ENCODE data around the gene TAF6. TPM values are rescaled to one million over a fixed set of nuclear protein-coding genes. Genes with fewer than 3 reads are reported as not detected.

TAF6 gene
- polyA plus RNA-seq = 10 to 100 TPM; 12.2 to 33.5 (median 25.6) TPM
- long read RNA-seq, donor 1, transcript TAF6-211 (15 exons, 2,464 nt) = major isoform, 7 of 12 reads
- long read RNA-seq, donor 1, partial matches to known transcripts = 5 of 12 reads
- long read RNA-seq, donor 1, other reads (novel, unspliced or antisense) = 0 of 12 reads
- long read RNA-seq, donor 2, partial matches to known transcripts = 0 of 2 reads
- long read RNA-seq, donor 2, other reads (novel, unspliced or antisense) = 0 of 2 reads
- long read RNA-seq, donor 3, partial matches to known transcripts = 0 of 3 reads
- long read RNA-seq, donor 3, other reads (novel, unspliced or antisense) = 0 of 3 reads
- long read RNA-seq, donor 4 = 0 reads
- long read RNA-seq, donor 5, partial matches to known transcripts = 0 of 4 reads
- long read RNA-seq, donor 5, other reads (novel, unspliced or antisense) = 0 of 4 reads
- long read RNA-seq, donor 6, partial matches to known transcripts = 0 of 2 reads
- long read RNA-seq, donor 6, other reads (novel, unspliced or antisense) = 0 of 2 reads
- long read RNA-seq, donor 7, transcript TAF6-211 (15 exons, 2,464 nt) = major isoform, 11 of 13 reads
- long read RNA-seq, donor 7, partial matches to known transcripts = 0 of 13 reads
- long read RNA-seq, donor 7, other reads (novel, unspliced or antisense) = 0 of 13 reads
- long read RNA-seq, donor 8 = 0 reads
- long read RNA-seq, donor 9 = 0 reads
- long read RNA-seq, donor 10, partial matches to known transcripts = 0 of 5 reads
- long read RNA-seq, donor 10, other reads (novel, unspliced or antisense) = 0 of 5 reads

DNA sequence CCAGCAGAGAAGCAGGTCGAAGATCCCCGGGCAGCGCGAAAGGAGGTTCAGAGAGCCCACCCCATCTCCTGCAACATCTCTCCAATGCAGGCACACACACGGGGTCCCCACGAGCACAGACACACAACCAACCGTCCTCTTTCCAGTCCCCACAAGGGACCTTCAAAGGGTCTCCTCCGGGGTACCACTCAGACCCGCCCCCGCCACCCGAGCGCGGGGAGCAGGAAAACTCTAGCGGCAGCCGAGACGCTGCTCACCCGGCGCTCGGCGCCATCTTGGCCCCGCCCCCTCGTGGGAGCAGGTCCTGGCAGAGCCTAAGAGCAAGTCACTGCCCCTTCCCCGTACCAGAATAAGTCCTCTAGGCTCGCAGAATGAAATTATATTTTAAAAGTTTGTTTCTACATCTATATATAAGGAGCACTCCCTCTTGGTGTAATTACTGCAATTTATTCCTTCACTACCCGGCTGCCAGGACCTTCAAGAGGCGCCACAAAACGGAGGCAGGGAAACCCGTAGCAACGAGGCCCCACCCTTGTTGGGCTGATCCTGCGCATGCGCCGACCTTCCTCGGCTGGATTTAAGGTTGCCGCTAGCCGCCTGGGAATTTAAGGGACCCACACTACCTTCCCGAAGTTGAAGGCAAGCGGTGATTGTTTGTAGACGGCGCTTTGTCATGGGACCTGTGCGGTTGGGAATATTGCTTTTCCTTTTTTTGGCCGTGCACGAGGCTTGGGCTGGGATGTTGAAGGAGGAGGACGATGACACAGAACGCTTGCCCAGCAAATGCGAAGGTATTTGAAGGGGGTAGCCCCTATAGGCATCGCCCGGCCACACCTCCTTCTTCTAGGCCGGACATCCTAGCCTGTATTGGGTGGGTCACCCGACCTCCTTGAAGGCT, at the start of gene TAF6, which contains the start of gene CNPY4:
Gene TAF6 (minus strand): TSS at position 287 of the 898 bp plus-strand sequence. CDS start 5,149 bp downstream, outside the sequence.
Gene CNPY4 (plus strand): TSS at position 563 of the 898 bp plus-strand sequence. CDS start 111 bp downstream, at position 674.
- FAIRE-seq (no peak), DNase-seq (peak; percentile 95 to 96)
- WGBS, 3 donors = 0% methylated on average over 49 of the region's 49 CpGs
- peaks cover 0 to 15% (median 0%) of the 10 kb centered on the region in 3 donors for H3K36me3 ChIP-seq (ENCODE audit: control insufficient read depth in 3 of 3, insufficient read depth in 2 of 3, low read depth in 1 of 3, low read length in 3 of 3)
- H3K27ac ChIP-seq (ENCODE audit: low read depth in 1 of 3, low read length in 2 of 3) = peak within 1 kb of the TSS; percentile 59 to 91 (median 65)
- H3K4me3 ChIP-seq (ENCODE audit: low read depth in 1 of 3, low read length in 3 of 3) = peak within 1 kb of the TSS; percentile 55 to 68 (median 63)
- H3K9me3 ChIP-seq (ENCODE audit: control insufficient read depth in 2 of 2, insufficient read depth in 1 of 2, low read depth in 1 of 2, low read length in 1 of 2) = no peaks in the 10 kb centered on the region
- H3K27me3 ChIP-seq (ENCODE audit: control insufficient read depth in 3 of 3, insufficient read depth in 3 of 3, low read length in 3 of 3) = no peaks in the 10 kb centered on the region
- peaks cover 2 to 19% (median 6%) of the 10 kb centered on the region in 3 donors for H3K4me1 ChIP-seq (ENCODE audit: control insufficient read depth in 3 of 3, insufficient read depth in 2 of 3, low read depth in 1 of 3, low read length in 2 of 3)

- WGBS, 3 donors = 0 to 5% (median 1%) methylated on average over 11 of the region's 11 CpGs
- peak overlapping the region in 2 of 3 donors; percentile 32 to 53 for H3K27ac ChIP-seq (ENCODE audit: low read depth in 1 of 3, low read length in 2 of 3)
- FAIRE-seq (no peak), DNase-seq (peak; percentile 46 to 56)
- H3K36me3 ChIP-seq (ENCODE audit: control insufficient read depth in 3 of 3, insufficient read depth in 2 of 3, low read depth in 1 of 3, low read length in 3 of 3) = no peaks in the 10 kb centered on the region
- H3K9me3 ChIP-seq (ENCODE audit: control insufficient read depth in 2 of 2, insufficient read depth in 1 of 2, low read depth in 1 of 2, low read length in 1 of 2) = no peaks in the 10 kb centered on the region
- H3K27me3 ChIP-seq (ENCODE audit: control insufficient read depth in 3 of 3, insufficient read depth in 3 of 3, low read length in 3 of 3) = peaks cover 0 to 39% (median 0%) of the 10 kb centered on the region in 3 donors
- peaks cover 3 to 30% (median 4%) of the 10 kb centered on the region in 3 donors for H3K4me1 ChIP-seq (ENCODE audit: control insufficient read depth in 3 of 3, insufficient read depth in 2 of 3, low read depth in 1 of 3, low read length in 2 of 3)
- H3K4me3 ChIP-seq (ENCODE audit: low read depth in 1 of 3, low read length in 3 of 3) = peak overlapping the region in 1 of 3 donors; percentile 39
These were observed 48.8 kb upstream of the TAF6 start for GRCh38 chr7:100167912-100168323.

DNA sequence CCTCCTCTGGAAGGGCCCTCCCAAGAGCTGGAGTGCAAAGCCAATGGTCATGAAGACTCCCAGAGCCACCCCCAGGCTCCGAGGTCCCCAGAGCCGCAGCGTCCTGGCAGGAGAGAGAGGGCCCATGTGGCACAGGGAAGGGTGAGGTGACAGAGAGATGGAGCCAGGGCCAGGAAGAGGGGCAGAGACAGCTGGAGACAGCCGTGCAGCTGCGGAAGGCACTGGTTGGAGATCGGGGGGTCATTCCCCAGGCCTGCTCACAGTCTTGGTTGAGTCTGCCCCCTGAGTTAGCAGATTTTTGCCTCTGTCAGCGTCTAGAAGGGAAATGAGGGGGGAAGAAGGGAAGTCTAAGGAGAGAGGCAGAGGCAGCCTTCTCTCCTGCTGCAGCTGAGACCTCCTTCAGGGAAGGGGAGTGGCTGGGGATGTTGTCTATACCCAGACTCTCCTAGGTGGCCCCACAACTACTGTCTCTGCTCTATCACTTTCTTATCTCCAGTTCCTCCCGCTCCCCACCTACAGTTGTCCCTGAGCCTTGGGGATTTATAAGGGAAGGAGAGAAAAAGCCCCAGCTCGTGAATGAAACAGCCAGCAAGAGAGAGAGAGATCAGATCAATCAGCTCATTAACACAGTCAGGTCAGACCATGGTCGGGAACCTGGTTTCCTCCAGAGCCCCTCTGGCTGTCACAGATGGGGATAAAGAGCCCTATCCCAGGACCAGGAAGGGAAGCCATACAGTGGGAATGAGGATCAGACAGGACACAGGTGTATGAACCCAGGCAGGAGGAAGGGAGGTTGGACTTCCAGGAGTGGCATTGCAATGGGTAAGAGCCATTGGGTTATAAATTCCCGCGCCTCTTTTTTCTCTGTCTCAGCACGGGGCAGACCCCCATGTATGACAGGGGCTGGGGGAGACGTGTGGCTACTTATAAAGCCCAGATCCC, 48.1 kb upstream of the TAF6 start:
- H3K27me3 ChIP-seq (ENCODE audit: control insufficient read depth in 3 of 3, insufficient read depth in 3 of 3, low read length in 3 of 3) = peaks cover 0 to 38% (median 0%) of the 10 kb centered on the region in 3 donors
- no peak overlapping the region for H3K27ac ChIP-seq (ENCODE audit: low read depth in 1 of 3, low read length in 2 of 3)
- FAIRE-seq (no peak), DNase-seq (peak in 1 of 2 donors; percentile 45)
- no peaks in the 10 kb centered on the region for H3K9me3 ChIP-seq (ENCODE audit: control insufficient read depth in 2 of 2, insufficient read depth in 1 of 2, low read depth in 1 of 2, low read length in 1 of 2)
- H3K4me3 ChIP-seq (ENCODE audit: low read depth in 1 of 3, low read length in 3 of 3) = peak overlapping the region in 1 of 3 donors; percentile 39
- WGBS, 3 donors = 37 to 52% (median 40%) methylated on average over 12 to 14 of the region's 14 CpGs
- peaks cover 3 to 32% (median 4%) of the 10 kb centered on the region in 3 donors for H3K4me1 ChIP-seq (ENCODE audit: control insufficient read depth in 3 of 3, insufficient read depth in 2 of 3, low read depth in 1 of 3, low read length in 2 of 3)
- no peaks in the 10 kb centered on the region for H3K36me3 ChIP-seq (ENCODE audit: control insufficient read depth in 3 of 3, insufficient read depth in 2 of 3, low read depth in 1 of 3, low read length in 3 of 3)

DNA sequence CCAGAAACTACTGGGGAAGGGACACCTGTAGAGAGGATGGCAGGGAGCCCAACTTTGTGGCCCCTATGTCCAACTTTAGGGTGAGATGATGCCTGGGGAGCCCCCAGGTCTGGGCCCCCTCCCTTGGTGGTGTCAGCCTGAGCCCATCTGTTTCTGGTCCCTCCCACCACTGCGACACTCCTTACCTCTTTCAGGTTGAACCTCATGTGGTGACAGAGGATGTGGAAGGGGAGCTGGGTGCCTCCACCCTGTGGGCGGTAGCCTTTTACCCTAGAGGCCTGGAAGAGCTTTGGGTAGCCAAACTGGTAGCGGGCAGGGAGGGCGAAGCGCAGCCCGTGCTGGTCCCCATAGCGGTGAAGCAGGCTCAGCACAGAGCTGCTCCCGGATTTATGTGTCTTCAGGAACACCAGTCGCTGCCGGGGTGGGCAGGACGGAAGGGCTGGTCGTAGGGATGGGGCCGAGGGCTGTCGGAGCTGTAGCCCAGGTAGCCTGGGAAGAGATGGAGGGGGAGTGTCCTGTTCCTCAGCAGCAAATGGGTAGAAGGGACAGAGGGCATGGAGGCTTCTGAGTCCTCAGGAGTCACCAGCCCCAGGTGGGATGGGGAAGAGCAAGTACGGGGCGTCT, 47.3 kb upstream of the TAF6 start:
- Histone ChIP-seq H3K9me3 (ENCODE audit: control insufficient read depth in 2 of 2, insufficient read depth in 1 of 2, low read depth in 1 of 2, low read length in 1 of 2) (no peaks in the 10 kb centered on the region), H3K4me1 (ENCODE audit: control insufficient read depth in 3 of 3, insufficient read depth in 2 of 3, low read depth in 1 of 3, low read length in 2 of 3) (peaks cover 3 to 32% (median 4%) of the 10 kb centered on the region in 3 donors), H3K36me3 (ENCODE audit: control insufficient read depth in 3 of 3, insufficient read depth in 2 of 3, low read depth in 1 of 3, low read length in 3 of 3) (no peaks in the 10 kb centered on the region), H3K27me3 (ENCODE audit: control insufficient read depth in 3 of 3, insufficient read depth in 3 of 3, low read length in 3 of 3) (peaks cover 0 to 31% (median 0%) of the 10 kb centered on the region in 3 donors), H3K4me3 (ENCODE audit: low read depth in 1 of 3, low read length in 3 of 3) (no peak overlapping the region), H3K27ac (ENCODE audit: low read depth in 1 of 3, low read length in 2 of 3) (no peak overlapping the region)
- no peak for FAIRE-seq
- 73 to 86% (median 74%) methylated on average over 16 of the region's 16 CpGs for WGBS, 3 donors
- no peak for DNase-seq

- Histone ChIP-seq H3K27ac (ENCODE audit: low read depth in 1 of 3, low read length in 2 of 3) (no peak overlapping the region), H3K4me1 (ENCODE audit: control insufficient read depth in 3 of 3, insufficient read depth in 2 of 3, low read depth in 1 of 3, low read length in 2 of 3) (peaks cover 0 to 31% (median 3%) of the 10 kb centered on the region in 3 donors), H3K9me3 (ENCODE audit: control insufficient read depth in 2 of 2, insufficient read depth in 1 of 2, low read depth in 1 of 2, low read length in 1 of 2) (no peaks in the 10 kb centered on the region), H3K4me3 (ENCODE audit: low read depth in 1 of 3, low read length in 3 of 3) (no peak overlapping the region), H3K36me3 (ENCODE audit: control insufficient read depth in 3 of 3, insufficient read depth in 2 of 3, low read depth in 1 of 3, low read length in 3 of 3) (no peaks in the 10 kb centered on the region), H3K27me3 (ENCODE audit: control insufficient read depth in 3 of 3, insufficient read depth in 3 of 3, low read length in 3 of 3) (peaks cover 0 to 14% (median 0%) of the 10 kb centered on the region in 3 donors)
- DNase-seq = no peak
- no peak for FAIRE-seq
- 88 to 94% (median 89%) methylated on average over 5 of the region's 5 CpGs for WGBS, 3 donors
These were observed 44.7 kb upstream of the TAF6 start for GRCh38 chr7:100163871-100164270.

DNA sequence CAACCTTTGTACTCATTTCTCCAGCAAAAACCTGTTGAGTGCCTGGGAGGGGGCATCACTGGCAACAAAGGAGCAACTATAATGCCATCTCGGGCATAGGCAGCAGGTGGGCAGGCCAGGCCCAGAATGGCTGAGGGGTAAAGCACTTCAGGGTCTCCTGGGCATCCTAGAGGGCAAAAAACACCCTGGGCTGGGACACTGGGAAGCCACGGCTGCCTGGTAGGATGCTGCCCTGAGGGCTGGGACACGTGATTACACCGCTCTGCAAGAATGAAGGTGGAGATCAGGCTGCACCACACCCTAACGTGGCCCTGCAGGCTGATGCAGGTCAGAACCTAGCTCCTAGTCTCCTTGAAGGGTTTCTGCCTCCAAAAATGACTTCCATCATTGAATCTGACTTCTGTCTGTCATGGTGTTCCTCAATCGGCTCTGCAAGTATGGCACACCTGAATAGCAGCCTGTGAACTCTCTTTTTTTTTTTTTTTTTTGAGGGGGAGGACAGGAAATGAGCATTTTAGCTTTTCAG, 43.9 kb upstream of the TAF6 start:
- H3K9me3 ChIP-seq (ENCODE audit: control insufficient read depth in 2 of 2, insufficient read depth in 1 of 2, low read depth in 1 of 2, low read length in 1 of 2) = no peaks in the 10 kb centered on the region
- peak overlapping the region in 2 of 3 donors; percentile 26 to 62 for H3K27ac ChIP-seq (ENCODE audit: low read depth in 1 of 3, low read length in 2 of 3)
- FAIRE-seq = no peak
- no peak overlapping the region for H3K4me3 ChIP-seq (ENCODE audit: low read depth in 1 of 3, low read length in 3 of 3)
- 6 to 50% (median 18%) methylated on average over 6 of the region's 6 CpGs for WGBS, 3 donors
- H3K4me1 ChIP-seq (ENCODE audit: control insufficient read depth in 3 of 3, insufficient read depth in 2 of 3, low read depth in 1 of 3, low read length in 2 of 3) = peaks cover 0 to 23% (median under 1%) of the 10 kb centered on the region in 3 donors
- H3K27me3 ChIP-seq (ENCODE audit: control insufficient read depth in 3 of 3, insufficient read depth in 3 of 3, low read length in 3 of 3) = peaks cover 0 to 14% (median 0%) of the 10 kb centered on the region in 3 donors
- DNase-seq = peak; percentile 78 to 79
- H3K36me3 ChIP-seq (ENCODE audit: control insufficient read depth in 3 of 3, insufficient read depth in 2 of 3, low read depth in 1 of 3, low read length in 3 of 3) = no peaks in the 10 kb centered on the region

All from small intestine (tissue), 16 donors.